ENCODE results near the gene SLC9A8. TPM values are rescaled to one million over a fixed set of nuclear protein-coding genes. Genes with fewer than 3 reads are reported as not detected.

Gene SLC9A8
- total and polyA plus RNA-seq, 2 of the 8 experiments (the other 6 are each of a cell fraction or from before 2014, with no cell fraction given): 3.2 to 6.2 TPM

- no peak for TF ChIP-seq CTCF (IDR thresholded peaks at IDR 0.05; ENCODE audit: control extremely low read depth in 1 of 3, insufficient read depth in 1 of 3, low read depth in 1 of 3, low read length in 3 of 3)
- TF ChIP-seq CHD2 (IDR thresholded peaks at IDR 0.05; ENCODE audit: low read length): no peak
- TF ChIP-seq CREB1 (IDR thresholded peaks at IDR 0.05): no peak
- no peak for TF ChIP-seq NANOG (IDR thresholded peaks at IDR 0.05; ENCODE audit: insufficient read depth, low read depth, low read length, poor library complexity, severe bottlenecking)
- no peak for TF ChIP-seq POLR2AphosphoS5 (IDR thresholded peaks at IDR 0.05; ENCODE audit: low read depth, low read length)
- TF ChIP-seq ATF2 (IDR thresholded peaks at IDR 0.05; ENCODE audit: low read length): no peak
These were observed 83.6 kb downstream of the SLC9A8 start (continued) for GRCh38 chr20:49896204-49896603.

All from H1 (cell line).